Stimulated activated naive B cell treated with anti-CD40 and anti-IgM and Interleukin-4, amounts not matched to agents 10 μg/mL and 1 μg/mL and 100 μg/mL, for 72 hours (primary cell): ENCODE data around the gene CCDC127.

Experiments
- ATAC-seq, 2 donors: fragments of 150-1000 bp; cut with Tn5 transposase; replicated peaks; 2 replicates each; pipeline ENCODE4 v1.10.0; 2021; ENCODE audit warnings: moderate library complexity in 1 of 2
- DNase-seq: peaks from one replicate; pipeline ENCODE4 v3.0.0; 2021
- H3K27ac Mint-ChIP-seq: one replicate; pipeline ENCODE4 v1.8.0; 2022; ENCODE audit warnings: mild to moderate bottlenecking, mixed read lengths
- H3K27me3 Mint-ChIP-seq, 2 donors: one replicate each; pipeline ENCODE4 v1.8.0; 2022; ENCODE audit warnings: mixed read lengths in 2 of 2
- H3K36me3 Mint-ChIP-seq, 2 donors: one replicate each; pipeline ENCODE4 v1.8.0; 2022; ENCODE audit warnings: mixed read lengths in 2 of 2, mild to moderate bottlenecking in 1 of 2
- H3K4me1 Mint-ChIP-seq, 2 donors: one replicate each; pipeline ENCODE4 v1.8.0; 2022; ENCODE audit warnings: mixed read lengths in 2 of 2, mild to moderate bottlenecking in 1 of 2
- H3K4me3 Mint-ChIP-seq, 2 donors: one replicate each; pipeline ENCODE4 v1.8.0; 2022; ENCODE audit warnings: mild to moderate bottlenecking in 2 of 2, mixed read lengths in 2 of 2, moderate library complexity in 1 of 2
- H3K9me3 Mint-ChIP-seq, 2 donors: one replicate each; pipeline ENCODE4 v1.8.0; 2022; ENCODE audit warnings: mixed read lengths in 2 of 2, mild to moderate bottlenecking in 1 of 2

Gene CCDC127

DNA sequence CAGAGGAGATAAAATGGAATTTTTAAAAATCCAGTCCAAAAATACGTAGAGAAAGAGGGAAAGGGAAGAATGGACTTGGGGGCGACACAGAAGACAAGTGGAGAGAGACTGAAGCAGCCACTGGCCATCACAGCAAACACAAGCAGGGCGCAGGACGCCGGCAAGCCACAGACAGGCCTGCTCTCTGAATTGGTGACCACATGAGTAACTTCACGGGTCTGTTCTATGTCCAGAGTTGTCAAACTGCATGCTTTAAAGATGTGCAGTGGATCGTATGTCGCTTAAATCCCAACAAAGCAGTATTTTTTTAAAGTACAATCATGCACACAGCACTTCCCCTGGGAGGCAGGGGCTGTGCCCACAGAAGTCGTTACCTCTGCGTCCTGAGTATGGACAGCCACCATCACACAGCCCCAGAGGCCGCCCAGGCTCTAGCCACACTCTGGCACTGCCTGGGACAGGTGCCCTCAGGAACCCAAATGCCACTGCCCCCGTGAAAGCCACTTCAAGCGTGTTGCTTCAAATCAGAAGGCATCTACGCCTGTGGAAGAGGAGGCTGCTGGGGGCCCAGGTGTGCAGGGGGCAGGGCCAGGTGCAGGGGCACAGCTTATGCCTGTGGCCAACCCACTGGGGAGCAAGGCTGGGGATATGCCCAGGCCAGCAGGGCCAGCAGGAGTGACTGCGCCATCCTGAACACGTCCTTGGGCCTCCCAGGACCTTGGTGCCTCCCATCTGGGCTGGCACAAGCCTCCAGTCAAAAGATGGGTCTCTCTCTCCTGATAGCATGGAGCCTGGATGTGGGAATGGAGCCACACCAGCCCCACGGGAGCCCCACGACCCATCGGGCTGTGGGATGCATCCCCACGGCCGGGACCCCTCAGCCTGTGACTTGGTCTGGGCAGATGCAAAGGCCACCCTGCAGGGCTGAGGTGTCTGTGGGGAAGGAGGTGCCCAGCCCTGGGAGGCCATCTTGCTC, 32.6 kb downstream of the CCDC127 start:
- ATAC-seq, result no peak
- Mint-ChIP-seq H3K27me3 (peaks cover 4 to 9% of the 10 kb centered on the region in 2 donors), H3K9me3 (no peaks in the 10 kb centered on the region), H3K4me1 (peaks cover 11 to 18% of the 10 kb centered on the region in 2 donors), H3K27ac (no peak overlapping the region), H3K36me3 (no peaks in the 10 kb centered on the region), H3K4me3 (no peak overlapping the region)
- no peak for DNase-seq

DNA sequence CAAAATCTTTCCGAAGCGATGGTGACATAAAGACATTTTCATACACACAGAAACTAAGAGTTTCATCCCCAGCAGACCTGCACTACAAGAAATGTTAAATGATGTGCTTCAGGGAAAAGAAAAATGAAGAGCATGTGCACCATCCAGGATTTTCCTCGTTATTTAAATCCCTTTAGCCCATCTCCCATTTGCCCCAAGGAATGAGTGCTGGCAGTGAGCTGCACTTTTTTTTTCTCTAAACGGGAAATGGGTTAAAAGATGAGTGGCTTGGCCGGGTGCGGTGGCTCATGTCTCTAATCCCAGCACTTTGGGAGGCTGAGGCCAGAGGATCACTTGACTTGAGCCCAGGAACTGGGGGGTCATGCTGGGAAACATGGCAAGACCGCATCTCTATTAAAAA, 33.5 kb downstream of the CCDC127 start:
- Mint-ChIP-seq H3K4me3 (no peak overlapping the region), H3K4me1 (peaks cover 9 to 13% of the 10 kb centered on the region in 2 donors), H3K36me3 (no peaks in the 10 kb centered on the region), H3K27ac (no peak overlapping the region), H3K27me3 (peaks cover 0 to 5% of the 10 kb centered on the region in 2 donors), H3K9me3 (no peaks in the 10 kb centered on the region)
- DNase-seq (no peak), ATAC-seq (no peak)

DNA sequence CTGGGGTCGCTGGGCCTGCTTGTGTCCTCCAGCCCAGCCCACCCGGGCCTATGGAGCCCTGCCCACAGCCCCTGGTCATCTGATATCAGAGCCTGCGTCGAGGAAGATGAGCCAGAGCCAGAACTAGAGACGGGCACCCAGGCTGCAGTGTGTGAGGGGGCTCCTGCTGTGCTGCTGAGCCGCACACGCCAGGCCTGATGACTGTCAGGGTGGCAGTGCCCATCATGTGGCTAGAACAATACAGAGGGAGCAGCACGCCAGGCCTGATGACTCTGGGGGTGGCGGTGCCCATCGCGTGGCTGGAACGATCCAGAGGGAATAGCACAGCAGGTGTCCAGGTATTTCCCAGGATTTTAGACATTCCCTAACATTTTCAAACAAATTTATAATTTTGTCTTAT, 35.8 kb downstream of the CCDC127 start:
- Mint-ChIP-seq H3K27me3 (no peaks in the 10 kb centered on the region), H3K27ac (no peak overlapping the region), H3K4me1 (no peaks in the 10 kb centered on the region), H3K36me3 (no peaks in the 10 kb centered on the region), H3K4me3 (no peak overlapping the region), H3K9me3 (no peaks in the 10 kb centered on the region)
- ATAC-seq (no peak), DNase-seq (no peak)

DNA sequence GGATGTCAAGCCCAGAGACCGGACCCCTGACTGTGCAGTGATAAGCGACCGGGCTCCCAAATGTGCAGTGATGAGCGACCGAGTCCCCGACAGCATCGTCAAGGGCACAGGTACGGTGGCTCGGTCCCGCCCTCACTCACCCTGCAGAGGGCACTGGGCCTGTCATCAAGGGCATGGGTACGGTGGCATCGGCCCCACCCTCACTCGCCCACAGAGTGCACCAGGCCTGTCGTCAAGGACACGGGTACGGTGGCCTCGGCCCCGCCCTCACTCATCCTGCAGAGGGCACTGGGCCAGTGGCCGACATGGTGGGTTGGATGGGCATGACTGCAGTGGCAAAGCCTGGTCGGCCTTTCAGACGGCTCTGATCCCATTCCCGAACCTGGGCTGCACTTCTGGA, 36.4 kb downstream of the CCDC127 start:
- Mint-ChIP-seq H3K4me1 (no peaks in the 10 kb centered on the region), H3K4me3 (no peak overlapping the region), H3K27ac (no peak overlapping the region), H3K36me3 (no peaks in the 10 kb centered on the region), H3K9me3 (no peaks in the 10 kb centered on the region), H3K27me3 (no peaks in the 10 kb centered on the region)
- DNase-seq, result no peak
- no peak for ATAC-seq

DNA sequence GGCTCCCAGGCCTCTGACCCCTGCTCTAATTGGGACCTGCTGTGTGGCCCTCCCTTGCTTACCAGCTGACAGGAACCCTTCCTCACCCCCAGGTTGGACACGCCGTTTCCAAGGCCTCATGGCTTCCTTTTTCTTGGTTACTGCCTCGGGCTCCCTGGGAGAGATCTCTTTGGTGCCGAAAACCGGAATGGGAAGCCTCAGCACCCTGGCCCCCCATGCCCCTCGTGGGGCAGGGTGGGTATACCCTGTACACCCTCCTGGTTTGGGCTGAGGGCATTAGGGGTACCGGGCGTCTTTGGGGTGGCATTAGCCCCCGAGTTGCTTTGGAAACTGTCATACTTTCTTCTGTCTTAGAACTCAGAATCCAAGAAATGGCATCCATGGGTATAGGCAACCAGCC, 36.8 kb downstream of the CCDC127 start:
- Mint-ChIP-seq H3K27me3 (no peaks in the 10 kb centered on the region), H3K4me3 (no peak overlapping the region), H3K36me3 (no peaks in the 10 kb centered on the region), H3K9me3 (no peaks in the 10 kb centered on the region), H3K27ac (no peak overlapping the region), H3K4me1 (no peaks in the 10 kb centered on the region)
- ATAC-seq (no peak), DNase-seq (no peak)

DNA sequence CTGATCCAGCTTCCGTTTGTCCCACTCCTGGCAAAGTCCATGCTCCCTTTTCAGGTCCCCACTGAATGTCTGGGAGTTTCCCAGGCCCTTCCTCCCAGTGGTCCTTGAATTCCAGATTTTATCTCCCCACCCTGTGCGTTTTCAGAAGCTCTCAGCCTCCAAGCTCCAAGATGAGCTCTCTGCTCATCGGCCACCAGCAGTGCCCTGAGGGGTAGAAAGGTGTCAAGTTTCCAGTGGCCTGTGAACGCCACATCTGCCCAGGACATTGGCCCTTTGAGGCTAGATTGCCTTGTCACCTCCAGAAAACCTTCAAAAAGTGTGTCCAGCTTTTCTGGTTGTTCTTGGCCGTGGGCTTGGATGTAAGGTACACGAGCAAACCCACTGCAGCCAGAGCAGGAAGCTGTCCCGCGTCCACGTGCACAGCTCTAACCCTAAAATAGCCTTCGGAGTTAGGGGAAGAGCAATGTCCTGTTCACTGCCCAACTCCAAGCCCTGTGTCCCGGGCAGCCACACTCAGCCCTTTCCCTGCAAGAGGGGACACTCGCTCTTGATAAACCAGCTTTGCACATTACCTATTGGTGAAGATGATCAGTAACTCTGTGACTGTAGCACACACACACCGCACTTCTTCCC, 37.6 kb downstream of the CCDC127 start:
- DNase-seq (no peak), ATAC-seq (no peak)
- Mint-ChIP-seq H3K9me3 (no peaks in the 10 kb centered on the region), H3K27ac (no peak overlapping the region), H3K36me3 (no peaks in the 10 kb centered on the region), H3K27me3 (peaks cover 0 to under 1% of the 10 kb centered on the region in 2 donors), H3K4me3 (no peak overlapping the region), H3K4me1 (no peaks in the 10 kb centered on the region)

DNA sequence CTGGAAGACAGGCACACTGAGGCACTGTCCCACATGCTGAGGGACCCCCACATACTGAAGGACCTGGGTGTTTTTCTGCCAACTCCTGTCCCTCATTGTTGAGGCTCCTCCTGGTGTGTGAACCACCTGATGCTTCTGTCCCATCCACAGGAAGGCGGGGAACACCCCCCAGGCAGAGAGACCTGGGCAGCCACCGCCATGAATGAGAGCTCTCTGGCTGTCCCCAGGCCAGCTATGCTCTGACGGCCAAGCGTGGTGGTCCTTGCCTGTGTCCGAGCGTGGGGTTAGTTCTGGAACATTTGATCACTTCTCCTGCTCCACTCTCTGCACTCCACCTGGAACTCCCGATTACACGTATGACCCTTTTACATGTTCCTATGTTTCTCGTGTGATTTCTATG, 38.6 kb downstream of the CCDC127 start:
- DNase-seq (no peak), ATAC-seq (no peak)
- Mint-ChIP-seq H3K36me3 (no peaks in the 10 kb centered on the region), H3K9me3 (no peaks in the 10 kb centered on the region), H3K4me3 (no peak overlapping the region), H3K27ac (no peak overlapping the region), H3K4me1 (peaks cover 0 to 2% of the 10 kb centered on the region in 2 donors), H3K27me3 (peaks cover 0 to 4% of the 10 kb centered on the region in 2 donors)

DNA sequence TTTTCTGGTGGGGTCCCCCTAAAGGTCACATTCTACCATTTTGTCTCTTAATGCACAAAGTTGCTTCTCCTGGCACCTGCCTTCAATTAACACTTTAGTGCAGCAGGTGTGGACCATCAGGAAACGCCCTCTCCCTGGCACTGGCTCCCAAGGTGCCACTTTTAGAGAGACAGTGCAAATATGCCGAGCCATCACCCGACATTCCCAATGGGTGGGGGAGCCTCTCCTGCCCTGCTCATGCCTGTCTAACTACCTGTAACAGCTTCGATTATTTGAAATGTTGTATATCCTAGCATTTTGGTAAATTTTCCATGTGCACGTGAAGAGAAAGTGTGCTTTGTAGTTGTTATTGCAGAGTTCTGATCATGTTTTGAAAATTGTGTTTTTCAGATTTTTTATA, 39.8 kb downstream of the CCDC127 start:
- DNase-seq (no peak), ATAC-seq (no peak)
- Mint-ChIP-seq H3K4me3 (no peak overlapping the region), H3K9me3 (no peaks in the 10 kb centered on the region), H3K36me3 (no peaks in the 10 kb centered on the region), H3K4me1 (peaks cover 0 to 2% of the 10 kb centered on the region in 2 donors), H3K27ac (no peak overlapping the region), H3K27me3 (peaks cover 0 to 9% of the 10 kb centered on the region in 2 donors)

DNA sequence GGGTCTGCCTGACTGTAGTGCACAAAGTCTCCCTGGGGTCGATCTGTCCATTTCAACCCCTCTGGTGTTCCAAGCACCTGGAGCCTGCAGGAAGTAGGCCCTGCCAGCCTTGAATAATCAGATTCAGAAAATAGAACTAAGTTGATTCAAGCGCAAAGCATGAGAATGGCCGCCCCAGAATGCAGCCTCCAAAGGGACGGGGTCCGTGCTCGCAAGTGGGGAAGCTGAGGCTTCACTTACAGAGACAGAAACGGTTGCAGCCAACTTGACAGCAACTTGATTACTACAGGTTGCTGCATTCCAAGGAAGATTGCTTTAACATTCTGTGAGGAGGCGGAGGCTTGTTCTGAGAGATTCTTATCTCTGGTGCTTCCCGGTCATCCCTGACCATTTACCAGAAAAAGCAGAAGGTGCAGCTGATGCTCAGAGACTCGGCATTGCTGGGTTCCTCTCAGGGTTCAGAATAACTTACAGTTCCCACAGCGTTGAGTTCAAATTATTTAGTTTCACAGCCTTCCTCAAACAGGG, 41.6 kb downstream of the CCDC127 start:
- DNase-seq, result no peak
- H3K27ac Mint-ChIP-seq, result no peak overlapping the region
- no peak for ATAC-seq
- H3K4me3 Mint-ChIP-seq, result no peak overlapping the region
- no peaks in the 10 kb centered on the region for H3K9me3 Mint-ChIP-seq
- peaks cover 0 to 13% of the 10 kb centered on the region in 2 donors for H3K27me3 Mint-ChIP-seq
- peaks cover 0 to 2% of the 10 kb centered on the region in 2 donors for H3K4me1 Mint-ChIP-seq
- no peaks in the 10 kb centered on the region for H3K36me3 Mint-ChIP-seq

DNA sequence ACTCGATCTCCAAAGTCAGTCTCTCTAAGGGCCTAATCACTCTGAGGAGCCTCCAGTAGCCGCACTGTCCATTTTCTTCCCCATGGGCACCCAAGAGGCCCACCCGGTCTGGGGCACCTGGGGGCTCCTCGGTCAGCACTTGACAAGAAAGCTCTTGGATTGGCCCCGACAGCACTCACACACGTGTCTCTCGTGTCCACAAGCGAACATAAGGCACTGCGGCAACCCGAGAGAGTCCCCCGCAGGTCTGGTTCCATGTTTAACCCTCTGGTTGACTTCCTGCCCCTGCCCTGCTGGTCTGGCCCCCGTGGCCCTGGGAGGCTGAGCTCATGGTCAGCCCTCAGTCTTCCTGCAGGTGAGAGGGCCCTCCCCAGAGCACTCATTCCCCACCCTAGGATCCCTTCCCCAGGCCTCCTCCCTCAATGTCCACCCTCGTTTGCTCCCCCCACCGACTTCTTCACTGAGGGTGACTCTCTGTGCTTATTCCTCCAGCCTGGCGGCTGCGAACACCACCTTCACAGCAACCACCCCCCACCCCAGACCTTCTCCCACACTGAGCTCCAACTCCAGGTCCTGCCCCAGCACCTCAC, 43.0 kb downstream of the CCDC127 start:
- Mint-ChIP-seq H3K36me3 (no peaks in the 10 kb centered on the region), H3K4me3 (no peak overlapping the region), H3K27ac (no peak overlapping the region), H3K4me1 (peaks cover 0 to 2% of the 10 kb centered on the region in 2 donors), H3K9me3 (no peaks in the 10 kb centered on the region), H3K27me3 (peaks cover 0 to 13% of the 10 kb centered on the region in 2 donors)
- ATAC-seq, result no peak
- no peak for DNase-seq

DNA sequence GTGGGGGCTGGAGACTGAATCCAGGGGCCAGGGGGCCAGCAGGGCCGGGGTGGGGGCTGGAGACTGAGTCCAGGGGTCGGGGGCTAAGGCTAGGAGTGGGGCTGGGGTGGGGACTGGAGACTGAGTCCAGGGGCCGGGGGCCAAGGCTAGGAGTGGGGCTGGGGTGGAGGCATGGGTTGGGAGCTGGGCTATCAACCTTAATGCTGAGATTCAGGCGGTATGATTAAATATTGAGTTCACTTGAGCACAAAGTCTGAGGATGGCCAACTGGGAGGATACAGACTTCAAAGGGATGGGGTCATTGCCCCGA, 43.7 kb downstream of the CCDC127 start:
- no peak overlapping the region for H3K27ac Mint-ChIP-seq
- H3K4me3 Mint-ChIP-seq, result no peak overlapping the region
- DNase-seq (no peak), ATAC-seq (no peak)
- peaks cover 0 to 2% of the 10 kb centered on the region in 2 donors for H3K4me1 Mint-ChIP-seq
- no peaks in the 10 kb centered on the region for H3K36me3 Mint-ChIP-seq
- H3K9me3 Mint-ChIP-seq, result no peaks in the 10 kb centered on the region
- peaks cover 0 to 13% of the 10 kb centered on the region in 2 donors for H3K27me3 Mint-ChIP-seq

DNA sequence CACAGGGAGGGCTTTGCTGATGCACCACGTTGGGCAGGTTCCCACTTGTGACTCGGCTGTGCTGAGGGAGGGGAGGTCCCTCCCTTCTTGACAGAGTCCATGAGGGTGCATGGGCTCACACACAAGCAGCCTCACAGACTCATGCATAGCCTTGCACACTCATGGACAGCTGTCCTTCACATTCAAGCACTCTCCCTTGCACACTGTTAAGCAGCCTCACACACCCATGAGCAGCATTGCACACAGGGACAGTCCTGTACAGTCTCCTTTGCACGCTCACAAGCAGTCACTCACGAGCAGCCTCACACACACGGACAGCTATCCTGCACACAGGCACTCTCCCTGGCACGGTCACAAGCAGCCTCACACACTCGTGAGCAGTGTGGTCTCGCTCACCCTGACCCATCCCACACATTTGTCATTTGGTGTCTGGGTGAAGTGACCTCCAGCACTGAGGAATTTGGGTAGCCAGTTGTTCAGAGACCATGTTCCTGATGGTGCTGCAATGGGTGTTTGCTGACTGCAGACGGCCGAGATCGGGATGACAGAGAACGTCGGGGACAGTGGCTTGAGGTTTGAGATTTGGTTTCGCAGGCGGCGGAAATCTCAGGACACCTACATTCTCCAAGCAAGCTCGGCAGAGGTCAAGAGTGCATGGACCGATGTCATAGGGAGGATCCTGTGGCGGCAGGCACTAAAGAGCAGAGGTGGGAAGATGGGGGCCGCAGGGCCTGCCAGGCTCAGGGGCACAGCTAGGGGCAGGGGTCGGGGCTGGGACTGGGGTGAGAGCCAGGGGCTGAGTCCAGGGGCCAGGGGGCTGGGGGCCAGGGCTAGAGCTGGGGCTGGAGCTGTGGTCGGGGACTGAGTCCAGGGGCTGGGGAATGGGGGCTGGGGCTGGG, 44.3 kb downstream of the CCDC127 start:
- no peak for ATAC-seq
- Mint-ChIP-seq H3K27me3 (peaks cover 0 to 13% of the 10 kb centered on the region in 2 donors), H3K9me3 (no peaks in the 10 kb centered on the region), H3K27ac (no peak overlapping the region), H3K4me3 (no peak overlapping the region), H3K4me1 (peaks cover 0 to 2% of the 10 kb centered on the region in 2 donors), H3K36me3 (no peaks in the 10 kb centered on the region)
- no peak for DNase-seq

DNA sequence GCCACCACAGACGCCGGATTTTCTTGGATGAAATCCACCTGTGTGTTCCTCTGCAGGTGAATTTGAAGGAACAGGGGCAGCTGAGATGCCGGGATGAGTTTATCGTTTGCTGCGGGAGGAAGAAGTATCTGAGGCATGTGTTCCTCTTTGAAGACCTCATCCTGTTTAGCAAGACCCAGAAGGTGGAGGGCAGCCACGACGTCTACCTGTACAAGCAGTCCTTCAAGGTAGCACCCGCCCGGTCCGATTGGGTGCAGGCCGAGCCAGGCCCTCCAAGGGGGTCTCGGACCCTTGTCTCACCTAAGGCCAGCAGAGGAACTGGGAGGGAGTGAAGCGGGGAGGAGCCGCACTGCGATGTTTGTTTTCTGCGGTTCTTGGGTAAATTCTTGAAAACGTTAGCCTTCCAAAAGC, 45.1 kb downstream of the CCDC127 start:
- no peak overlapping the region for H3K4me3 Mint-ChIP-seq
- H3K9me3 Mint-ChIP-seq, result no peaks in the 10 kb centered on the region
- no peaks in the 10 kb centered on the region for H3K36me3 Mint-ChIP-seq
- DNase-seq (no peak), ATAC-seq (no peak)
- H3K4me1 Mint-ChIP-seq, result peaks cover 0 to 2% of the 10 kb centered on the region in 2 donors
- H3K27ac Mint-ChIP-seq, result no peak overlapping the region
- peaks cover 0 to 13% of the 10 kb centered on the region in 2 donors for H3K27me3 Mint-ChIP-seq

DNA sequence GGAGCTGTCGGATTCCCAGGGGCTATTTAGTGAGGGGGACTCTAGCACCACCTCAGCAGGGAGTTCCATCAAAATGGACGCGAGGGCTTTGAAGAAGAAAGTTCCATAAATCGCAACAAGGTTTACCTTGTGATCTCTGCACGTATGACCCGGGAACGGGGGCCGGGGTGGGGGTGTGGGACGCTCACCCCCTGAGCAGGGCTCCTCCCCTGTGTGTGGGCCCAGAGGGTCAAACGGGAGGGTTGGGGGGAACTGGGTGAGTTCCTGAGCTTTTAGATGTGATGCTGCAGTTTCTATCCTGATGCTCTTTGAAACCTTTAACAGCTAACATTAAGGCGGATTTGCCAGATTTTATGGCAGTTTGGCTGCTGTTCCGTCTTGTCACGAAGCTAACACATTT, 45.5 kb downstream of the CCDC127 start:
- H3K4me1 Mint-ChIP-seq, result peaks cover 0 to 2% of the 10 kb centered on the region in 2 donors
- ATAC-seq, result no peak
- no peak overlapping the region for H3K4me3 Mint-ChIP-seq
- peaks cover 0 to 13% of the 10 kb centered on the region in 2 donors for H3K27me3 Mint-ChIP-seq
- no peak overlapping the region for H3K27ac Mint-ChIP-seq
- no peaks in the 10 kb centered on the region for H3K9me3 Mint-ChIP-seq
- no peak for DNase-seq
- no peaks in the 10 kb centered on the region for H3K36me3 Mint-ChIP-seq
